ENCODE results near the gene AUNIP.

- TF ChIP-seq POLR2A (IDR thresholded peaks at IDR 0.05; ENCODE audit: extremely low read depth, insufficient read length) (no peak), CTCF (IDR thresholded peaks at IDR 0.05; ENCODE audit: low read depth, low read length) (no peak), MAX (IDR thresholded peaks at IDR 0.05; ENCODE audit: low read depth, low read length) (no peak), MYC (IDR thresholded peaks at IDR 0.05; ENCODE audit: low read depth, low read length) (no peak)
These were observed 46.1 kb downstream of the AUNIP start for GRCh38 chr1:25813071-25813733.
